Endothelial cell of umbilical vein (primary cell): ENCODE measurements around the gene PHACTR2. TPM values are rescaled to one million over a fixed set of nuclear protein-coding genes. Genes with fewer than 3 reads are reported as not detected.

Source experiments
- BruUV-seq: library from RNA; stranded (reverse); fragments of 400-500 nt; replicated peaks from 2 replicates; lab custom pipeline; 2021; lab: Mats Ljungman, UMichigan
- CTCF ChIA-PET: fragments of 300-600, 350-600 bp; sonication (Branson Sonifier 250); formaldehyde crosslinking; loops from one replicate; lab custom pipeline; 2021; ENCODE audit warnings: antibody characterized with exemption, inconsistent platforms; lab: Charles Lee
- POLR2A ChIA-PET: fragments of 300-600, 350-600 bp; sonication (Branson Sonifier 250); formaldehyde crosslinking; loops from one replicate; lab custom pipeline; 2021; ENCODE audit warnings: antibody characterized with exemption, inconsistent platforms; lab: Charles Lee
- DNase-seq: peaks from one replicate; pipeline ENCODE4 v3.0.0-alpha.2; 2011; ENCODE audit warnings: low read depth, low spot score
- FAIRE-seq: peaks from 2 replicates; lab custom pipeline; 2011; peaks lifted over from hg19 to GRCh38; lab: Jason Lieb, UNC
- H2AFZ ChIP-seq: 2 replicates; pipeline ENCODE4 v1.6.0; 2012; ENCODE audit warnings: low read depth, low read length, control low read depth, inconsistent platforms
- H3K27ac ChIP-seq: 2 replicates; pipeline ENCODE4 v1.5.1; 2011; ENCODE audit warnings: low read depth, mild to moderate bottlenecking, control low read depth, low read length, moderate library complexity; ENCODE audit not compliant: insufficient read depth
- H3K27me3 ChIP-seq, 2 experiments: 2 replicates each; pipeline versions ENCODE4 v1.6.0 to v1.6.1; 2011; ENCODE audit warnings: low read length in 2 of 2, mixed read lengths in 1 of 2; ENCODE audit not compliant: control insufficient read depth in 2 of 2, insufficient read depth in 2 of 2
- H3K36me3 ChIP-seq, 2 experiments: 2 replicates in 1 of 2; 3 replicates in 1 of 2; pipeline ENCODE4 v1.5.1; 2011; ENCODE audit warnings: low read length in 2 of 2, mild to moderate bottlenecking in 1 of 2, moderate library complexity in 1 of 2; ENCODE audit not compliant: control insufficient read depth in 2 of 2, insufficient read depth in 2 of 2; ENCODE audit errors: extremely low read depth in 1 of 2
- H3K4me1 ChIP-seq: 3 replicates; pipeline ENCODE4 v1.5.1; 2011; ENCODE audit warnings: mild to moderate bottlenecking, low read length; ENCODE audit not compliant: control insufficient read depth, insufficient read depth; ENCODE audit errors: extremely low read depth
- H3K4me2 ChIP-seq: 2 replicates; pipeline ENCODE4 v1.6.1; 2011; ENCODE audit warnings: low read length, control low read depth, mixed read lengths; ENCODE audit not compliant: insufficient read depth
- H3K4me3 ChIP-seq, 3 experiments: fragments of 200-600 bp in 1 of 3; sonication (generic), shearing (Covaris generic) in 1 of 3; replicated peaks in 1 of 3; 2 replicates each; pipeline ENCODE4 v1.5.1; 2011 to 2016; ENCODE audit warnings: control low read depth in 3 of 3, low read length in 3 of 3, mild to moderate bottlenecking in 2 of 3, inconsistent platforms in 1 of 3, low read depth in 1 of 3, moderate library complexity in 1 of 3; ENCODE audit not compliant: insufficient read depth in 1 of 3
- H3K79me2 ChIP-seq: 2 replicates; pipeline ENCODE4 v1.6.0; 2012; ENCODE audit warnings: low read length, inconsistent platforms; ENCODE audit not compliant: control insufficient read depth, insufficient read depth
- H3K9ac ChIP-seq: replicated peaks from 2 replicates; pipeline ENCODE3; 2011; ENCODE audit warnings: low read length, control low read depth; ENCODE audit not compliant: insufficient read depth; ENCODE audit errors: extremely low read depth
- H3K9me1 ChIP-seq: replicated peaks from 3 replicates; pipeline ENCODE4 v1.6.0; 2011; ENCODE audit warnings: mild to moderate bottlenecking, low read length; ENCODE audit not compliant: control insufficient read depth, insufficient read depth; ENCODE audit errors: extremely low read depth
- H3K9me3 ChIP-seq: replicated peaks from 2 replicates; pipeline ENCODE4 v1.5.1; 2012; ENCODE audit warnings: low read length, inconsistent platforms; ENCODE audit not compliant: control insufficient read depth, insufficient read depth
- H4K20me1 ChIP-seq: replicated peaks from 2 replicates; pipeline ENCODE3; 2011; ENCODE audit warnings: mild to moderate bottlenecking, low read length; ENCODE audit not compliant: control insufficient read depth, insufficient read depth; ENCODE audit errors: extremely low read depth
- EZH2 ChIP-seq: IDR thresholded peaks from 2 replicates; pipeline ENCODE4 v1.6.1; 2012; ENCODE audit warnings: borderline replicate concordance, low read depth, mild to moderate bottlenecking, moderate library complexity, low read length, inconsistent platforms; ENCODE audit not compliant: severe bottlenecking
- GATA2 ChIP-seq: IDR thresholded peaks from 2 replicates; pipeline ENCODE4 v1.7.0; 2011; ENCODE audit warnings: low read depth, mild to moderate bottlenecking, moderate library complexity, mixed read lengths, low read length; ENCODE audit not compliant: insufficient read length, insufficient read depth
- JUN ChIP-seq: IDR thresholded peaks from 2 replicates; pipeline ENCODE4 v1.6.1; 2011; ENCODE audit warnings: borderline replicate concordance, low read depth; ENCODE audit not compliant: insufficient read length, insufficient read depth
- POLR2A ChIP-seq: IDR thresholded peaks from 2 replicates; pipeline ENCODE4 v1.6.1; 2012; ENCODE audit warnings: low read depth, mild to moderate bottlenecking, control low read depth, low read length
- POLR2AphosphoS5 ChIP-seq: IDR thresholded peaks from 2 replicates; pipeline ENCODE4 v1.6.1; 2012; ENCODE audit warnings: low read depth, mild to moderate bottlenecking, control low read depth, low read length, moderate library complexity; ENCODE audit not compliant: insufficient read depth
- dilution Hi-C: fragments of 300-500 bp; cut with MboI; formaldehyde crosslinking; loops from one replicate; pipeline ENCODE4 v1.15.0; 2019; ENCODE audit warnings: low sequenced_read_pairs; ENCODE audit not compliant: extremely low pct_ligation_motif_present
- intact Hi-C: fragments of 100-400 bp; cut with micrococcal nuclease; formaldehyde crosslinking; loops from one replicate; pipeline ENCODE4 v1.10.0; 2022
- polyA plus RNA-seq, 4 experiments: library from polyadenylated mRNA; depleted of rRNA in 3 of 4; stranded (reverse) in 3 of 4; unstranded in 1 of 4; fragments of >200 nt; gene quantifications; 2 replicates each; pipeline versions ENCODE4 v1.2.1 to v1.2.3, GENCODE V29; 2011 to 2012; ENCODE audit warnings: missing spikeins in 1 of 4
- total RNA-seq: library from RNA; stranded (reverse); gene quantifications from 2 replicates; pipeline ENCODE4 v1.2.3, GENCODE V29; 2021
- TF ChIP-seq, protein P1 (sequence below): IDR thresholded peaks from 2 replicates; pipeline ENCODE4 v1.6.1; 2011; ENCODE audit not compliant: insufficient read depth, insufficient read length
- TF ChIP-seq, protein P2 (sequence below), 2 donors: IDR thresholded peaks; 1 replicate in 1 of 2; 2 replicates in 1 of 2; pipeline ENCODE4 v1.5.1; 2011; ENCODE audit warnings: low read length in 2 of 2, mild to moderate bottlenecking in 2 of 2, moderate library complexity in 2 of 2, control low read depth in 1 of 2, inconsistent platforms in 1 of 2, low read depth in 1 of 2; ENCODE audit not compliant: insufficient read depth in 1 of 2; ENCODE audit errors: extremely low read depth in 1 of 2

PHACTR2 gene
- total and polyA plus RNA-seq, 2 donors (not counting 3 experiments of a cell fraction or from before 2014, with no cell fraction given), result 16.3 to 178 TPM

DNA sequence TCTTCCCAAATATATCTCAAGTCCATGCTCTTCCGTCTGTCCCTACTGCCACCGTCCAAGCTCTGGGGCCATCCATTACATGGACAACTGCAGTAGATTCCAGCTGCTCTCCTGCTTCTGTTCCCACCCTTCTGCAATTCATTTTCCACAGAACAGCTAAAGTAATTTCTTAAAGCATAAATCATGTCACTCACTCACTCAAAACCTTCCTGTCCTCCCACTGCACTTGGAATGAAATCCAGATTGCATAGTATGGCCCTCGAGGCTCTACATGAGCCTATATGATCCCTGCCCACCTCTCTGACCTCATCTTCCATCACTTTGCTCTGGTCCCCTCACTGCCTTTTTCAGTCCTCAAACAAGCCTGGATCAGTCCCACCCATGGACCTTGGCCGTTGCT, 10.9 kb downstream of the PHACTR2 start:
- no peaks in the 10 kb centered on the region for H3K36me3 ChIP-seq
- no TSS peak for BruUV-seq
- H3K9ac ChIP-seq, result no peak overlapping the region
- TF ChIP-seq GATA2 (no peak), POLR2AphosphoS5 (no peak), EZH2 (no peak), JUN (no peak), POLR2A (no peak)
- TF ChIP-seq, protein P1, sequence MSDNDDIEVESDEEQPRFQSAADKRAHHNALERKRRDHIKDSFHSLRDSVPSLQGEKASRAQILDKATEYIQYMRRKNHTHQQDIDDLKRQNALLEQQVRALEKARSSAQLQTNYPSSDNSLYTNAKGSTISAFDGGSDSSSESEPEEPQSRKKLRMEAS, result no peak
- TF ChIP-seq, protein P2, sequence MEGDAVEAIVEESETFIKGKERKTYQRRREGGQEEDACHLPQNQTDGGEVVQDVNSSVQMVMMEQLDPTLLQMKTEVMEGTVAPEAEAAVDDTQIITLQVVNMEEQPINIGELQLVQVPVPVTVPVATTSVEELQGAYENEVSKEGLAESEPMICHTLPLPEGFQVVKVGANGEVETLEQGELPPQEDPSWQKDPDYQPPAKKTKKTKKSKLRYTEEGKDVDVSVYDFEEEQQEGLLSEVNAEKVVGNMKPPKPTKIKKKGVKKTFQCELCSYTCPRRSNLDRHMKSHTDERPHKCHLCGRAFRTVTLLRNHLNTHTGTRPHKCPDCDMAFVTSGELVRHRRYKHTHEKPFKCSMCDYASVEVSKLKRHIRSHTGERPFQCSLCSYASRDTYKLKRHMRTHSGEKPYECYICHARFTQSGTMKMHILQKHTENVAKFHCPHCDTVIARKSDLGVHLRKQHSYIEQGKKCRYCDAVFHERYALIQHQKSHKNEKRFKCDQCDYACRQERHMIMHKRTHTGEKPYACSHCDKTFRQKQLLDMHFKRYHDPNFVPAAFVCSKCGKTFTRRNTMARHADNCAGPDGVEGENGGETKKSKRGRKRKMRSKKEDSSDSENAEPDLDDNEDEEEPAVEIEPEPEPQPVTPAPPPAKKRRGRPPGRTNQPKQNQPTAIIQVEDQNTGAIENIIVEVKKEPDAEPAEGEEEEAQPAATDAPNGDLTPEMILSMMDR (IDR thresholded peaks at IDR 0.05; ENCODE audit: extremely low read depth in 1 of 2, insufficient read depth in 1 of 2, low read depth in 1 of 2, low read length in 2 of 2), result no peak
- H4K20me1 ChIP-seq, result no peaks in the 10 kb centered on the region
- H3K9me1 ChIP-seq, result no peaks in the 10 kb centered on the region
- dilution Hi-C loops (no loop called here), intact Hi-C loops (no loop called here)
- ChIA-PET POLR2A (no interaction called here), CTCF (interaction anchor here (0.9 to 1.4 kb wide), 3 partner anchors 9 to 49 kb away, joined by 3 read pairs; no protein-coding TSS in a partner anchor)
- no peak overlapping the region for H3K4me3 ChIP-seq
- FAIRE-seq (no peak), DNase-seq (no peak)
- H3K4me2 ChIP-seq, result no peak overlapping the region
- H3K79me2 ChIP-seq, result peaks cover 89% of the 10 kb centered on the region
- H3K27me3 ChIP-seq, result no peaks in the 10 kb centered on the region
- no peaks in the 10 kb centered on the region for H3K9me3 ChIP-seq
- H3K27ac ChIP-seq, result no peak overlapping the region
- H2AFZ ChIP-seq, result no peak overlapping the region
- peaks cover 23% of the 10 kb centered on the region for H3K4me1 ChIP-seq
